Upper lobe of left lung (tissue), 6 donors: Measurements from ENCODE around the gene SGCA. TPM values are rescaled to one million over a fixed set of nuclear protein-coding genes. Genes with fewer than 3 reads are reported as not detected.

ENCODE experiments used
- ATAC-seq, 2 donors: fragments of 200-7000 bp; cut with Tn5 transposase; one replicate each; pipeline ENCODE4 v1.9.1; 2022; ENCODE audit warnings: mild to moderate bottlenecking in 2 of 2, moderate library complexity in 2 of 2; ENCODE audit not compliant: low FRiP score in 2 of 2
- DNase-seq, 2 donors: peaks; one replicate each; pipeline ENCODE4 v3.0.0-alpha.2; 2019 to 2020
- H3K27ac ChIP-seq, 4 donors: fragments of 200-600 bp; sonication (generic); one replicate each; pipeline ENCODE4 v1.5.1; 2016 to 2019
- H3K27me3 ChIP-seq, 4 donors: fragments of 200-600 bp; sonication (generic); one replicate each; pipeline ENCODE4 v1.5.1; 2017 to 2019
- H3K36me3 ChIP-seq, 4 donors: fragments of 200-600 bp; sonication (generic); one replicate each; pipeline ENCODE4 v1.5.1; 2016 to 2019
- H3K4me1 ChIP-seq, 4 donors: fragments of 200-600 bp; sonication (generic); one replicate each; pipeline ENCODE4 v1.5.1; 2018 to 2019
- H3K4me3 ChIP-seq, 4 donors: fragments of 200-600 bp; sonication (generic); one replicate each; pipeline ENCODE4 v1.5.1; 2017 to 2019; ENCODE audit warnings: mild to moderate bottlenecking in 2 of 4, moderate library complexity in 1 of 4
- H3K9me3 ChIP-seq, 4 donors: fragments of 200-600 bp; sonication (generic); one replicate each; pipeline ENCODE4 v1.5.1; 2018 to 2019
- EP300 ChIP-seq, 4 donors: sonication (generic); formaldehyde crosslinking; IDR thresholded peaks; one replicate each; pipeline ENCODE4 v1.5.1; 2017; ENCODE audit warnings: antibody characterized with exemption in 4 of 4, control low read depth in 2 of 4
- POLR2A ChIP-seq, 4 donors: fragments of 450-650 bp; IDR thresholded peaks; one replicate each; pipeline ENCODE4 v1.5.1; 2016 to 2017; ENCODE audit warnings: antibody characterized with exemption in 4 of 4, mild to moderate bottlenecking in 2 of 4
- POLR2AphosphoS5 ChIP-seq, 2 donors: sonication (generic); formaldehyde crosslinking; IDR thresholded peaks; one replicate each; pipeline ENCODE4 v1.5.1; 2017; ENCODE audit warnings: antibody characterized with exemption in 2 of 2
- WGBS, 2 donors: methylation state at CpG; one replicate each; pipeline ENCODE4 v1.1.5; 2017 to 2018; 5-methylcytosine and 5-hydroxymethylcytosine counted together
- total RNA-seq, 6 donors: library from RNA; depleted of rRNA in 4 of 6; stranded (reverse); fragments of >200 nt in 4 of 6; gene quantifications; one replicate each; pipeline versions ENCODE4 v1.1.0 to v1.2.1, GENCODE V29; 2016 to 2021
- TF ChIP-seq, protein P1 (sequence below), 6 experiments: fragments of 450-650 bp in 4 of 6; fragments of 200-600 bp in 2 of 6; sonication (generic) in 2 of 6; IDR thresholded peaks; one replicate each; pipeline ENCODE4 v1.5.1; 2016 to 2019; ENCODE audit warnings: antibody characterized with exemption in 6 of 6
- donor health status: DM: no; HTN: no; CAD: no; lungs with moderate emphysema.
- donor health status: DM: no; HTN: yes; CAD: no; lungs with severe emphysema.

SGCA gene
- total RNA-seq, 6 donors from 2014 or later = 1.6 to 19.7 (median 14.1) TPM

DNA sequence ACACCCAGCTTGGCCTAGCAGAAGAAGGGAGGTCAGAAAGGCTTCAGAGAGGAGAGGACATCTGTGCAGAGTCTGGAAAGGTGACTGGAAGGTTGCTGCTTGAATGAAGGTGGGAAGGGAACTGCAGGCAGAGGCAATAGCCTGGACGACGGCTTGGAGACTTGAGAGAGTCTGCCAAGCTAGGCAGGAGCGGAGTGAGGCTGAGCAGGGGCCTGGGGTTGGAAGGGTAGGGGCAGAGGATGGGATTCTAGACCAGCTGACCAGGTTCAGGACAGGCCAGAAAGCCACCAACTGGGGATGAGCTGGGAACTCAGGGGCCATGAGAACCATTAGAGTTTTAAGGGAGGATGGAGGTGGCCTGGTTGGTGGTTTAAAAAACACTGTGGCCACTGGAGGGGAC, 339 bp upstream of the SGCA start:
- H3K27ac ChIP-seq = peak overlapping the region in 2 of 4 donors; percentile 60 to 74
- DNase-seq = no peak
- no peaks in the 10 kb centered on the region for H3K27me3 ChIP-seq

GRCh38 chr17:50166518-50167181, 845 bp downstream of the SGCA start:
- Histone ChIP-seq H3K9me3 (no peaks in the 10 kb centered on the region), H3K36me3 (no peaks in the 10 kb centered on the region), H3K4me1 (peaks cover 3 to 8% (median 4%) of the 10 kb centered on the region in 4 donors), H3K27me3 (no peaks in the 10 kb centered on the region), H3K27ac (peak overlapping the region in 1 of 4 donors; percentile 74), H3K4me3 (peak overlapping the region in 3 of 4 donors; percentile 10 to 36 (median 20))
- ATAC-seq (no peak), DNase-seq (no peak)
- 65 to 81% methylated on average over 6 to 7 of the region's 7 CpGs for WGBS, 2 donors
- TF ChIP-seq POLR2A (IDR thresholded peaks at IDR 0.05) (no peak), EP300 (IDR thresholded peaks at IDR 0.05) (no peak), POLR2AphosphoS5 (IDR thresholded peaks at IDR 0.05) (no peak)
- TF ChIP-seq, protein P1, sequence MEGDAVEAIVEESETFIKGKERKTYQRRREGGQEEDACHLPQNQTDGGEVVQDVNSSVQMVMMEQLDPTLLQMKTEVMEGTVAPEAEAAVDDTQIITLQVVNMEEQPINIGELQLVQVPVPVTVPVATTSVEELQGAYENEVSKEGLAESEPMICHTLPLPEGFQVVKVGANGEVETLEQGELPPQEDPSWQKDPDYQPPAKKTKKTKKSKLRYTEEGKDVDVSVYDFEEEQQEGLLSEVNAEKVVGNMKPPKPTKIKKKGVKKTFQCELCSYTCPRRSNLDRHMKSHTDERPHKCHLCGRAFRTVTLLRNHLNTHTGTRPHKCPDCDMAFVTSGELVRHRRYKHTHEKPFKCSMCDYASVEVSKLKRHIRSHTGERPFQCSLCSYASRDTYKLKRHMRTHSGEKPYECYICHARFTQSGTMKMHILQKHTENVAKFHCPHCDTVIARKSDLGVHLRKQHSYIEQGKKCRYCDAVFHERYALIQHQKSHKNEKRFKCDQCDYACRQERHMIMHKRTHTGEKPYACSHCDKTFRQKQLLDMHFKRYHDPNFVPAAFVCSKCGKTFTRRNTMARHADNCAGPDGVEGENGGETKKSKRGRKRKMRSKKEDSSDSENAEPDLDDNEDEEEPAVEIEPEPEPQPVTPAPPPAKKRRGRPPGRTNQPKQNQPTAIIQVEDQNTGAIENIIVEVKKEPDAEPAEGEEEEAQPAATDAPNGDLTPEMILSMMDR (IDR thresholded peaks at IDR 0.05) = no peak

More for the DNA sequence above, 339 bp upstream of the SGCA start:
- peak overlapping the region in 1 of 4 donors; percentile 36 for H3K4me3 ChIP-seq
- H3K36me3 ChIP-seq = no peaks in the 10 kb centered on the region
- TF ChIP-seq POLR2AphosphoS5 (IDR thresholded peaks at IDR 0.05) (no peak), POLR2A (IDR thresholded peaks at IDR 0.05) (no peak), EP300 (IDR thresholded peaks at IDR 0.05) (no peak)
- TF ChIP-seq, protein P1 (IDR thresholded peaks at IDR 0.05) = no peak
- 76 to 94% methylated on average over 3 of the region's 3 CpGs for WGBS, 2 donors
- H3K9me3 ChIP-seq = no peaks in the 10 kb centered on the region
- H3K4me1 ChIP-seq = peaks cover 12 to 18% (median 14%) of the 10 kb centered on the region in 4 donors
- ATAC-seq = no peak

- Histone ChIP-seq H3K9me3 (no peaks in the 10 kb centered on the region), H3K27ac (no peak overlapping the region), H3K27me3 (no peaks in the 10 kb centered on the region), H3K36me3 (no peaks in the 10 kb centered on the region), H3K4me3 (no peak overlapping the region), H3K4me1 (peaks cover 0 to 3% (median 0%) of the 10 kb centered on the region in 4 donors)
- TF ChIP-seq POLR2AphosphoS5 (IDR thresholded peaks at IDR 0.05) (no peak), EP300 (IDR thresholded peaks at IDR 0.05) (no peak), POLR2A (IDR thresholded peaks at IDR 0.05) (no peak)
- TF ChIP-seq, protein P1 (IDR thresholded peaks at IDR 0.05) = no peak
- WGBS, 2 donors = 87 to 88% methylated on average over 17 to 19 of the region's 19 CpGs
- DNase-seq = no peak
- no peak for ATAC-seq
Observed at GRCh38 chr17:50167371-50167770, 1.6 kb downstream of the SGCA start.

- ATAC-seq = no peak
- H3K4me1 ChIP-seq = peaks cover 0 to 3% (median 0%) of the 10 kb centered on the region in 4 donors
- no peak for DNase-seq
- H3K4me3 ChIP-seq = no peak overlapping the region
- H3K27me3 ChIP-seq = no peaks in the 10 kb centered on the region
- no peaks in the 10 kb centered on the region for H3K36me3 ChIP-seq
- no peak overlapping the region for H3K27ac ChIP-seq
- no peaks in the 10 kb centered on the region for H3K9me3 ChIP-seq
- 78 to 88% methylated on average over 9 to 13 of the region's 13 CpGs for WGBS, 2 donors
- TF ChIP-seq EP300 (IDR thresholded peaks at IDR 0.05) = no peak
- TF ChIP-seq POLR2A (IDR thresholded peaks at IDR 0.05) = no peak
- TF ChIP-seq, protein P1 (IDR thresholded peaks at IDR 0.05) = no peak
- no peak for TF ChIP-seq POLR2AphosphoS5 (IDR thresholded peaks at IDR 0.05)
Observed at GRCh38 chr17:50168319-50168718, 2.5 kb downstream of the SGCA start.
